ENCODE measurements around the gene FAM163B.

FAM163B gene

GRCh38 chr9:133613432-133613831 lies 4.2 kb upstream of the FAM163B start:
- TF ChIP-seq CTCF (IDR thresholded peaks at IDR 0.05; ENCODE audit: low read depth, low read length) = no peak
- DNase-seq (ENCODE audit: low read depth, low spot score) = no peak
- H3K4me3 ChIP-seq (ENCODE audit: low read depth, low read length) = no peak overlapping the region
- in situ Hi-C loops (cut with HindIII; ENCODE audit: low sequenced_read_pairs) = no loop called here

- DNase-seq (ENCODE audit: low read depth, low spot score) = no peak
- no peak for TF ChIP-seq CTCF (IDR thresholded peaks at IDR 0.05; ENCODE audit: low read depth, low read length)
- no peak overlapping the region for H3K4me3 ChIP-seq (ENCODE audit: low read depth, low read length)
- in situ Hi-C loops (cut with HindIII; ENCODE audit: low sequenced_read_pairs) = no loop called here
Measured at GRCh38 chr9:133612816-133613215, 3.6 kb upstream of the FAM163B start.

- TF ChIP-seq CTCF (IDR thresholded peaks at IDR 0.05; ENCODE audit: low read depth, low read length) = no peak
- in situ Hi-C loops (cut with HindIII; ENCODE audit: low sequenced_read_pairs) = no loop called here
- no peak for DNase-seq (ENCODE audit: low read depth, low spot score)
- H3K4me3 ChIP-seq (ENCODE audit: low read depth, low read length) = no peak overlapping the region
Measured at GRCh38 chr9:133612051-133612450, 2.9 kb upstream of the FAM163B start.

GRCh38 chr9:133610845-133611244 lies 1.7 kb upstream of the FAM163B start:
- TF ChIP-seq CTCF (IDR thresholded peaks at IDR 0.05; ENCODE audit: low read depth, low read length) = no peak
- no peak for DNase-seq (ENCODE audit: low read depth, low spot score)
- H3K4me3 ChIP-seq (ENCODE audit: low read depth, low read length) = no peak overlapping the region
- in situ Hi-C loops (cut with HindIII; ENCODE audit: low sequenced_read_pairs) = no loop called here

GRCh38 chr9:133608889-133609288 lies 300 bp downstream of the FAM163B start:
- TF ChIP-seq CTCF (IDR thresholded peaks at IDR 0.05; ENCODE audit: low read depth, low read length) = no peak
- no peak for DNase-seq (ENCODE audit: low read depth, low spot score)
- in situ Hi-C loops (cut with HindIII; ENCODE audit: low sequenced_read_pairs) = no loop called here

GRCh38 chr9:133608382-133608781 lies 807 bp downstream of the FAM163B start:
- no peak for DNase-seq (ENCODE audit: low read depth, low spot score)
- H3K4me3 ChIP-seq (ENCODE audit: low read depth, low read length) = no peak overlapping the region
- TF ChIP-seq CTCF (IDR thresholded peaks at IDR 0.05; ENCODE audit: low read depth, low read length) = no peak
- in situ Hi-C loops (cut with HindIII; ENCODE audit: low sequenced_read_pairs) = no loop called here

More at GRCh38 chr9:133608889-133609288, 300 bp downstream of the FAM163B start:
- H3K4me3 ChIP-seq (ENCODE audit: low read depth, low read length) = no peak overlapping the region

- no peak for DNase-seq (ENCODE audit: low read depth, low spot score)
- in situ Hi-C loops (cut with HindIII; ENCODE audit: low sequenced_read_pairs) = no loop called here
- TF ChIP-seq CTCF (IDR thresholded peaks at IDR 0.05; ENCODE audit: low read depth, low read length) = no peak
- no peak overlapping the region for H3K4me3 ChIP-seq (ENCODE audit: low read depth, low read length)
Measured at GRCh38 chr9:133607976-133608375, 1.2 kb downstream of the FAM163B start.
